H1 (cell line): ENCODE data around the gene FOXN3. TPM values are rescaled to one million over a fixed set of nuclear protein-coding genes. Genes with fewer than 3 reads are reported as not detected.

Source experiments
- ATF2 ChIP-seq: IDR thresholded peaks from 2 replicates; pipeline ENCODE4 v1.6.1; 2012; ENCODE audit warnings: low read length, inconsistent platforms
- CBX8 ChIP-seq: fragments of 300-800, 300-1000 bp; sonication (generic); IDR thresholded peaks from 2 replicates; pipeline ENCODE4 v1.7.1; 2016; ENCODE audit warnings: low read depth, low read length, borderline replicate concordance
- HDAC2 ChIP-seq, 2 experiments: fragments of 300-600 bp in 1 of 2; sonication (generic) in 1 of 2; IDR thresholded peaks; 2 replicates each; pipeline ENCODE4 v1.6.1; 2011 to 2012; ENCODE audit warnings: low read depth in 2 of 2, low read length in 2 of 2, mild to moderate bottlenecking in 2 of 2, moderate library complexity in 2 of 2, borderline replicate concordance in 1 of 2, inconsistent platforms in 1 of 2
- polyA plus RNA-seq, 7 experiments: library from polyadenylated mRNA; depleted of rRNA in 3 of 7; stranded (reverse) in 5 of 7; unstranded in 2 of 7; fragments of >200 nt in 5 of 7; fragments of 200-250 nt in 2 of 7; gene quantifications; 1 replicate in 5 of 7; 2 replicates in 1 of 7; 4 replicates in 1 of 7; pipeline versions ENCODE4 v1.2.1 to v1.2.3, GENCODE V29; 2011 to 2013; ENCODE audit warnings: missing spikeins in 2 of 7, mixed read lengths in 2 of 7
- total RNA-seq: library from RNA; stranded (reverse); fragmentation: NEBNext Ultra II Directional; extraction: Animal tissue kit (Norgen Biotek cat#: 25700); gene quantifications from 2 replicates; pipeline ENCODE4 v1.2.1, GENCODE V29; 2021
- TF ChIP-seq, protein P1 (sequence below), 3 experiments: IDR thresholded peaks; 1 replicate in 2 of 3; 2 replicates in 1 of 3; pipeline versions ENCODE4 v1.5.1 to v1.6.1; 2011; ENCODE audit warnings: low read length in 3 of 3, mild to moderate bottlenecking in 3 of 3, inconsistent platforms in 2 of 3, low read depth in 1 of 3, moderate library complexity in 1 of 3; ENCODE audit not compliant: insufficient read depth in 1 of 3; ENCODE audit errors: control extremely low read depth in 1 of 3

The FOXN3 gene
- total and polyA plus RNA-seq, 2 of the 8 experiments (the other 6 are each of a cell fraction or from before 2014, with no cell fraction given) = 52.6 to 178 TPM

GRCh38 chr14:89443042-89443629 is 26.1 kb upstream of the FOXN3 start (continued):
- no peak for TF ChIP-seq HDAC2 (IDR thresholded peaks at IDR 0.05; ENCODE audit: borderline replicate concordance in 1 of 2, low read depth in 2 of 2, low read length in 2 of 2)
- TF ChIP-seq, protein P1, sequence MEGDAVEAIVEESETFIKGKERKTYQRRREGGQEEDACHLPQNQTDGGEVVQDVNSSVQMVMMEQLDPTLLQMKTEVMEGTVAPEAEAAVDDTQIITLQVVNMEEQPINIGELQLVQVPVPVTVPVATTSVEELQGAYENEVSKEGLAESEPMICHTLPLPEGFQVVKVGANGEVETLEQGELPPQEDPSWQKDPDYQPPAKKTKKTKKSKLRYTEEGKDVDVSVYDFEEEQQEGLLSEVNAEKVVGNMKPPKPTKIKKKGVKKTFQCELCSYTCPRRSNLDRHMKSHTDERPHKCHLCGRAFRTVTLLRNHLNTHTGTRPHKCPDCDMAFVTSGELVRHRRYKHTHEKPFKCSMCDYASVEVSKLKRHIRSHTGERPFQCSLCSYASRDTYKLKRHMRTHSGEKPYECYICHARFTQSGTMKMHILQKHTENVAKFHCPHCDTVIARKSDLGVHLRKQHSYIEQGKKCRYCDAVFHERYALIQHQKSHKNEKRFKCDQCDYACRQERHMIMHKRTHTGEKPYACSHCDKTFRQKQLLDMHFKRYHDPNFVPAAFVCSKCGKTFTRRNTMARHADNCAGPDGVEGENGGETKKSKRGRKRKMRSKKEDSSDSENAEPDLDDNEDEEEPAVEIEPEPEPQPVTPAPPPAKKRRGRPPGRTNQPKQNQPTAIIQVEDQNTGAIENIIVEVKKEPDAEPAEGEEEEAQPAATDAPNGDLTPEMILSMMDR (IDR thresholded peaks at IDR 0.05; ENCODE audit: control extremely low read depth in 1 of 3, insufficient read depth in 1 of 3, low read depth in 1 of 3, low read length in 3 of 3) = no peak
- TF ChIP-seq CBX8 = no peak
- TF ChIP-seq ATF2 = no peak
- TF ChIP-seq, all 59 proteins: peak for 0
